RPMI8226 (cell line): ENCODE data around the gene CTNNA3.
"Not testable (repeated sequence)": the region's sequence is repeated elsewhere in the genome, so short reads cannot be mapped to it uniquely, and the experiment has no call there.

ENCODE experiments used
- DNase-seq: peaks from one replicate; pipeline ENCODE4 v3.0.0-alpha.2; 2015

The CTNNA3 gene

DNA sequence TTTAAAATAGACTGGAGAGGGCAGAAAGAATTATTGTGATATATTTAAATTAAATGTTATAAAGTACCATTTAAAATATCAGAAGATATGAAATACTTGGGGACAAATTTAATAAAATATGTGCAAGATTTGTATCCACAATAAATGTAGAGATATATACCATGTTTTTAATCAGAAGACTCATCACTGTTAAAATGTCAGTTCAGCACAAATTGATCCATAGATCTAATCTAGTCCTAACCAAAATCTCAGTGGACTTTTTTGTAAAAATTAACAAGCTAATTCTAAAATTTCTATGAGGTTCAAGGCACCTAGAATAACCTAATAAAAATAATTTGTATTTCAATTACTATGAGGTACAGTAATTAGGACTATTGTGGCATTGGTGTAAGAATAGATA, 96.4 kb downstream of the CTNNA3 start:
- no peak for DNase-seq

DNA sequence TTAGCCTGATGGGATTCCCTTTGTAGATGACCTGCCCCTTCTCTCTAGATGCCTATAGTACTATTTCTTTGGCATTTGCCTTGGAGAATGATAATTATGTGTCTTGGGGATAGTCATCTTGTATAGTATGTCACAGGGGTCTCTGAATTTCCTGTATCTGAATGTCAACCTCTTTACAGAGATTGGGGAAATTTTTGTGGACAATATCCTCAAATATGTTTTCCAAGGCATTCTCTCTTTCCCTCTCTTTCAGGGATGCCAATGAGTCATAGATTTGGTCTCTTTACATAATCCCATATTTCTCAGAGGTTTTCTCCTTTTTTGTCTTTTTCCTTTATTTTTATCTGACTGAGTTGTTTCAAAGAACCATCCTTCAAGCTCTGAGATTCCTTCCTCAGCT, 99.4 kb downstream of the CTNNA3 start:
- no peak for DNase-seq

DNA sequence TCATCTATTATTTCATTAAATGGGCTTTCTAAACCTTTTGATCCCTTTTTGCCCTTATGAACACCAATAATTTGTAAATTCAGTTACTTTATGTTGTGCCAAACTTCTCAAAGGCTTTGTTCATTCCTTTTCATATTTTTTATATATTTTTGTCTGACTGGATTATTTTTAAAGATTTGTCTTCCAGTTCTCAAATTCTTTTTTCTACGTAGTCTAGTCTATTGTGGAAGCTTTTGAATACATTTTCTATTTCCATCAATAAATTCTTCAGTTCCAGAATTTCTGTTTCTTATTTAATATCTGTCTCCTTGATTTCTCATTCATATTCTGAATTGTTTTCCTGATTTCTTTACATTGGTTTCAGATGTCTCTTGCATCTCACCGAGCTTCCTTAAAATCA, 108.2 kb downstream of the CTNNA3 start:
- no peak for DNase-seq

DNA sequence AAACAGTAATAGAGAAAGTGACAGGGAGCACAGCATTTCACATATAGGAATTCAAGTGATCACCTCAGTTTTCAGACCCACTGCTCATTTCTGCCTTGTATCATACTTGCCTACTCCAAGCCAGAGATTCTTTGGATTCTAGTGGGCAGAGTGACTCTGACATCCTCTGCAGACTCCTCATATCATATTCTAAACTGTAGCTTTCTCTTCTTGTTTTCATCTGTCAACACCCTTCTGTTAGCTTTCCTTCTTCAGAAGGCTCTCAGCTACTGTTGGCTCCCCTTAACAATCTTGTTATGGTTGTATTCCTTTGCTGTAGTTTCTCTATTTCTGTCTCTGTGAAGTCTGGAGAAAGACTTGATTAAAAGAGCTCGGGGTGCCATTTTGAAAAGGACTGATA, 120.5 kb downstream of the CTNNA3 start:
- no peak for DNase-seq

DNA sequence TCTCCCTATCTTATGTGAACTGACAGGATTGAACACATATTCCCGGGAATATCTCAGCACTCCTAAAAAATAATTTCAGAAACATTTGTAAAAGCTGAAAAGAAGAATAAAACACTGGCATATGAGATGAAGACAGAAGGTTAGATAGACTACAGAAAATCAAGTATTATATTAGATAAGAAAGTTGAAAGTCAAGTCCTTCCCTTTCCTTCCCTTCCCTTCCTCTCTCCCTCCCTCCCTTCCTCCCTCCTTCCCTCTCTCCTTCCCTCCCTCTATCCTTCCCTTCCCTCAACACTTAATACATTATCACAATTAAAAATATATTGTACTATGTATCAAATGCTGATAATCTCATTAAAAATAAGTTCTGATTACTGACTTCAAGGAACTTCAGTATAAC, 122.5 kb downstream of the CTNNA3 start:
- DNase-seq: no peak

DNA sequence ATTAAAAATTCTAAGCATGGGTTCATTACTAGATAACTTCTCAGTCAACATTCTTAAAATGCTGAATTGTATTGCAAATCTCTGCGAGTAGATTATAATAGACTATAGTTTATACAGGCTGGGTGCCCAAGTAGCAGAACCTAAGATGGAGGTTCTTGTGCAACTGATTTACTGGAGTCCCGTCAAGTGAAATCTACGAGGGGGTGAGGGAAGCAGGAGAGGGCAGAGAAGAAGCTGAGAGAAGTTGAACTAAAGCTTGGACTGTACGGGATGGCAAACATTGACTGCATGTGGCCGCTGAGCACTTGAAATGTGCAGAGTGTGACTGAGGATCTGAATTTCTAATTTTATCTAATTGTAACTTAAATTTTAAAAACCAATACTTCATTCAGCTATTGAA, 124.5 kb downstream of the CTNNA3 start:
- no peak for DNase-seq

DNA sequence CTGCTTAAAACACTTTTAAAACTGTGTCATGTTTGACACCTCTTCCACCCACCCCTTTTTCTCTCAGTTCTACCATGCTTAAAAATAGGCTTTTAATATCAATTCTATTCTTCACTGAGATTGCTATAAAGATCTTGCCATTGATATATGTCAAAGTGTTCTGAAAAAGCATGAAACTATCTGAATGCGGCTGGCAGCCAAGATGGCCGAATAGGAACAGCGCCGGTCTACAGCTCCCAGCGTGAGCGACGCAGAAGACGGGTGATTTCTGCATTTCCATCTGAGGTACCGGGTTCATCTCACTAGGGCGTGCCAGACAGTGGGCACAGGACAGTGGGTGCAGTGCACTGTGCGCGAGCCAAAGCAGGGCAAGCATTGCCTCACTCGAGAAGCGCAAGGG, 137.7 kb downstream of the CTNNA3 start:
- DNase-seq: not testable (repeated sequence)

DNA sequence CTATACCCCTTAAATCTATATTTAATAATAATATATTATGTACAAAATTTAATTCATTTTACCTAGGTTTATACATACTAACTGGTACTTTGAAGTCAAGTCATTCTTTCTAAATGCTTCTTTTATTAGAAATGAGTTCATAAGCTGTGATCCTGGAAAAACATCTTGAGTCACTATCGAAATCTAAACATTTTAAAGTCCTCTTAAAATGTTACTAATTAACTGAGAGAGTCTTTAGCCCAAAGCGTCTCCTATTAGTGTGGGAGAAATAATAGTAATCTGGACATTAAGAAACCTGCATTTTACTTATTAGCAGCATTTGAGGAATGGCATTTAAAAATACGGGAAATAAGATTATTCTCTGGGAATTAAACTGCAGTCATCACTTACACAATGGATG, 142.7 kb downstream of the CTNNA3 start:
- no peak for DNase-seq

DNA sequence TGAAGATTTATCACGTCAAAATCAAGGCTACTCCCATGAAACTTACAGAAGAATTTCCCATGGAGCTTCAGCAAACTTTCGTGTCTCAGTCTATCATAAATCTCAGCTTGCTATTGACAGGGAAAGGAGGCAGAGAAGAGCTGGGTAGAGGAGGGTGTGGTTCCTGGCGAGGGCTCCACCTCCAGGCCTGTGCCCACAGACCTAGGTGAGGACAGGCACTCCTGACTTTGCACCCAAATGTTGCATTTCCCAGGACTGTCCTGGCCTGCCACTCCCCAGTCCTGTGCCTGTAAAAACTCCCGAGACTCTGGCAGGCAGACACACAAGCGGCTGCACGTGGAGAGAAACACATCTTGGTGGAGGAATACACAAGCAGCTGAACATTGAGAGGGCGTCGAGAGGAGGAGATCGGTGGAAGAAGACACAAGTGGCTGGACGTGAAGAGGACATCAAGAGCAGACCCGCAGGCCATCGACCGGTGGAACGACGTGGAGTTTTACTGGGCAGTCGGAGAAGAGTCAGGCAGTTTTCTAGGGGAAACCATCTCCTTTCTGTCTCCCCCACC, 145.1 kb downstream of the CTNNA3 start:
- no peak for DNase-seq

DNA sequence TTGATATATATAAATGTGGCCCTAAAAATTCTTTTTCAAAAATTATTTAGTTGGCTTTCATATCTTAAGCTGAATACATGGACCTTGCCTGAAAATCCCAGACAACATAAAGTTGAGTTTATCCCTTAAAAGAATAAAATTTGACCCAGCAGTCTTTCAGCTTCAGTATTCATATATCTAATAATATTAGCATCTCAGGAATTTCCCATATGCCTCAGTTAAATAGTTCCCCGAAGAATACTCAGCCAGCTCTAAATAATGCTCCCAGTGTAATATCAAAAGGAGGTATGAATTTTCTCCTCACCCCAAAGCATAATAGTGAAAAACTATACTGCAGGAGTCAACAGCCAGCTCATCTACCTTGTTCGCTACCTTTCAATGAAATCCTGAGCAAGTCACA, 145.9 kb downstream of the CTNNA3 start:
- no peak for DNase-seq

DNA sequence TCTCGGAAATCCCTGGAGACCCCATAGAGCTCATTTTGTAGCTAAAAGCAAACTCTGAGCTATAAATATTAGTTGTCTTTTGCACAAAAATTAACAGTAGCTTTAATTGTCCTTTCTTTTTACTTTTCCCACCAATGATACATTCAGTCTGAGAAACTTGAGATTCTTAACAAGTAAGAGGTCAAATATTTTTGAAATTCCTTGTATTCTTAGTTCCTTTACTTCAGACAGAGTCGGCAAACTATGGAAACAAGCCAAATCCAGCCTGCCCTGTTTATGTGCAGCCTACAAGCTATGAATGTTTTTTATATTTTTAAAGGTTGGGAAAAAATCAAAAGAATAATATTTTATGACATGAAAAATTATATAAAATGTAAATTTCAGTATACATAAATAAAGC, 146.6 kb downstream of the CTNNA3 start:
- no peak for DNase-seq

DNA sequence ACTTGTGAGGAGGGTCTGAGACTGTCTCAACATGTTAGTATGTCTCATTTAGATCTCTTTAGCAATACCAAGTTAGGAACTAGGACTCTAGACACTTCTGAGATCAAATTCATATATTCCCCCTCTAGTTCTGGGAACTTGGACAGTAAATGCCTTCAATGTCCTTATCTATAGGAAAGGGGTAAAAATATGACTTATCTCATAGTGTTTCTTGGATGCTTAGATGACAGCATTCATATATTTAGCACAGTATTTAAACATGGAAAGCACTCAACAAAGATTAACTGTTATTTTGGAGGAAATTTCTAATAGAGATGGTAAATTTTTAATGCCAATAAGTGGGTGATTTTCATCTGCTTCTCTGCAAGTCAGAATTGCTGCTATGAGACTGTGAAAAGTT, 154.6 kb downstream of the CTNNA3 start:
- DNase-seq: no peak

DNA sequence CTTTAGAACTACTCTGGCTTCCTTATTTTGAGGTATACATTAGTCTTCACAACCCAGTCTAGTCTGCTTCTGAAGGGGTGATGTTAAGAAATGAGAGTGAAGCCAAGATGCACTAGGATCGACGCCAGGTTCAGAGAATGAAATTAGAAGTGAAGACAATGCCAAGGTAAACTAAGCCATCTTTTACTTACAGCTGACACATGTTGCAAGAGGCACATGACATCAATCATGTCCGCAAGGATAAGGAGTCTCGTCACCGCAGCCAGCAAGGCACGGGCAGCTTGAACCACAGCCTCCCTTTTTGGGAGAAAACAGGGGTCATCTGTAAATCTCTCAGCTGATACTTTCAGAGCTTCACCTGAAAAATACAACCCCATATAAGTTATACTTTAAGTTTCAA, 156.7 kb downstream of the CTNNA3 start:
- no peak for DNase-seq

DNA sequence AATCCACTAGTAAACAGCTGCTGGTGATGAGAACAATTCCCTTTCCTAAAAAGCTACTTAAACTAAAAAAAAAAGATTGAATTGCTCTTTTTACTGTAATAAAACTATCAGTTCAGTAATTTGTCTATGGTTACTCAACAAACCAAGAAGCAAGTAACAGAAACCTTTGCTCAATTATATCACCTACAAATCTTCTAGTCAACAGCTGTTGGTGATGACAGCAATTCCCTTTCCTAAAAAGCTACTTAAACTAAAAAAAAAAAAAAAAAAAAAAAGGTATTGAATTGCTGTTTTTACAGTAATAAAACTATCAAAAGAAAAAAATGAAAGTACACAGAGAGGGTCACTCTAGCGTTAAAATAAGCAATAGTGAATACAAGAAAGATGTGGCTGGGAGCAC, 158.1 kb downstream of the CTNNA3 start:
- no peak for DNase-seq

DNA sequence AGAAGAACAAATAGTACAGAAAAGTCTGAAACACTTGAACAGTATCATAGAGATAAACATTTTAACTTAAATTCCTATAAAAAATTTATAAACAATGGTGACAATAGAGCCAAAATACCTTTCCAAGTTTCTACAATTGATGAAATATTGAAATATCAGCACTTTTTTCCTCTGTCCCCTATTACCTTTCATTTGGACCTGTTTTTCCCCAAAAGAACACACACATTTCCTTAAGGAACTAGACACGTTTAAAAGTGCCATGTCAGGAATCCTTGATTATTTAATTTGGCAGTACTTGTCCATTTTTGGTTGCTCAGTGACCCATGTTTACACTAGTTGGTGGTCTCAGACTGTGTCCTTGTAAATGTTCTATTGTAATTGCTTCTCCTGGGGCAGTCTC, 162.6 kb downstream of the CTNNA3 start:
- no peak for DNase-seq

DNA sequence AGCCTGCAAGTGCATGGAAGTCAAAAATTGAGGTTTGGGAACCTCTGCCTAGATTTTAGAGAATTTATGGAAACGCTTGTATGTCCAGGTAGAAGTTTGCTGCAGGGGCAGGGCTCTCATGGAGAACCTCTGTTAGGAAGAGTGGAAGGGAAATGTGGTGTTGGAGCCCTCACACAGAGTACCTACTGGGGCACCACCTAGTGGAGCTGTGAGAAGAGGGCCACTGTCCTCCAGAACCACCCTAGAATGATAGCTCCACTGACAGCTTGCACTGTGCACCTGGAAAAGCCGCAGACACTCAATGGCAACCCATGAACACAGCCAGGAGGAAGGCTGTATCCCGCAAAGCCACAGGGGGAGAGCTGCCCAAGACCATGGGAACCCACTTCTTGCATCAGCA, 165.0 kb downstream of the CTNNA3 start:
- DNase-seq: not testable (repeated sequence)

DNA sequence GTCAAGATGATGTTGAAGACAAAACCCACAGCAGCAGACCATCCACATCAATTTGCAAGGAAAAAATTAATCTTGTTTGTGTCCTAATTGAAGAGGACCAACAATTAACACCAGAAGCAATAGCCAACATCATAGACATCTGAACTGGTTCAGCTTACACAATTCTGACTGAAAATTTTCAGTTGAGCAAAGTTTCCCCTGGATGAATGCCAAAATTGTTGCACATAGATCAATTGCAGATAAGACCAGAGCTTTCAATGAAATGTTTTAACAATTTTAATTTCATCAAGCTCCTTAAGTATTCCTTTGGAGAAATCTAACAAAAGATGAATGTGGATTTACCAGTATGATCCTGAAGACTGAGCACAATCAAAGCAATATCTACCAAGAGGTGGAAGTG, 168.6 kb downstream of the CTNNA3 start:
- no peak for DNase-seq

DNA sequence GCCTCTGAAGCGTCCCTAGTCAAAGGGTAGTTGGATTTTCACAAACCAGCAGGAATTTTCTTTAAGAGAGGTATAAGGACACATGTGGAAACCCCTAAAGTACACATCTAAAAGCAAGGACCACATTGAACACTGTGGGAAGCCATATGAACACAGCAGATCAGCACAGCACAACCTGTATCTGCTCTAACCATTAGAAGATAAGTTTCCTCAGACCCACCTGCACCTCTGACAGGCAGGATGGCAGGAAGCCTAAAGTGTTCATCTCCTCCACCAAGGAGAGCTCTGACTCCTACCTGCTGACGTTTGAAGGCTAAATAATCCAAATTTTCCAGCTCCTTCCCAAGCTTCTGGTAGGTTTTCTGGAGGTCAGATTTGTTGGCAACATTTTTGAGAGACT, 174.4 kb downstream of the CTNNA3 start:
- no peak for DNase-seq

DNA sequence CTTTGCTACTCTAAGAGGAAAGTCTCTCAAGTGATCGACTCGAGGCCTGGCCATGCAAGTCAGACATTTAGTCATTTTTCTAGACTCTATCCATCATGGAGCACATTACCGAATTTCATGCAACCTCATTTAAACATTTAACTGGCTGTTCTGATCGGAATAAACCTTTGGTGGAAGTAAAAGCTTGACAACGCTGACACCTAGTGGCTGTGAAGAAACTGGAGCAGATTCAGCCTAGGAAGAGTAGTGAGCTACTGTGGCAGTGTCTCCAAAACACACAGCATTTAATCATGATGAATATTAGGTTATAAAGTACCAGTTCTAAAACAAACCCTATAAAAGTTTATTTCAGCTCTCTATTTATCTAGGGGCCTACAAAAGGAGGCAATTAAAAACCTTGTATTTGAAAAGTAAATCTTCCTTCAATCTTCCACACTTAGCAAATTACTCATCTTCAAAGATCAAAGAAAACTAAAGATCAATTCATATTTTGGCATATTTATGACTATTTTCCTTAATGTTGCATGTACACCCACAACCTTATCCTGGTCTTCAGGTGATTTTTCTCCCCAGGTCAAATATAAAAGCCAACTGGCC, 175.0 kb downstream of the CTNNA3 start:
- peak; percentile 60 for DNase-seq

DNA sequence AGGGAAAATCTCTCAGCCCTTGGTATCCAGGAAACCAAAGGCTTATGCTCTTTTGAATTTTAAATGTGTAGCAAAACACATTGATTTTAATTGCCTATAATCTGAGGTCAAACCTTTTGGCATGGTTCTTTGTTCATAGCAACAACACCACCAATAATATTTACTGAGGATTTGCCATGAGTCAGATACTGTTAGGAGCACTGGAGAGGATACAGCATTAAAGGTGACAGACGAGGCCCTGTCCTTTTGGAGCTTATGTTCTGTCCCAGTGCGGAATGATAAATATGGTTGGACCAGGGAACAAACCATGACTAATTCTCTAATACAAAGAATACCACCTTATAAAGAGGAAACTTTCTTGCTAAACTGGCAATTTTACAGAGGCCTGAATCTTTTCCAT, 176.6 kb downstream of the CTNNA3 start:
- no peak for DNase-seq

DNA sequence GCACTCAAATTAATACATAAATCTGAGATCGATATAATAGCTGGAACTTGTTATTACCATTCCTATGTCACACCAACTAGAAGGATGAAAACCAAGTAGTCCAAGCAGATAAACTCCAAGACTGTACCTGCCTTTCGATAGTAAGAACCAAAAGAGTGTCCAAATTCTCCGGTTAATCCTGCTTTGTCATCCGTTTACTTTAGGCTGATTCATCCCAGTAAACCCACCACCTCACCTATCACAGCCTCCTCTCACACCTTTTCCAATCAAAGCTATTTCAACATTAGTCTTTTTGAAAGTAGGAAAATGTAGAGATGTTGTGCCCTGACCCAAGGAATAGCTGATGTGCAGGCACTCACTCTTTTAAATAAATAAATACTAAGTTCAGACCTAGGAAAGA, 177.2 kb downstream of the CTNNA3 start:
- DNase-seq: no peak

DNA sequence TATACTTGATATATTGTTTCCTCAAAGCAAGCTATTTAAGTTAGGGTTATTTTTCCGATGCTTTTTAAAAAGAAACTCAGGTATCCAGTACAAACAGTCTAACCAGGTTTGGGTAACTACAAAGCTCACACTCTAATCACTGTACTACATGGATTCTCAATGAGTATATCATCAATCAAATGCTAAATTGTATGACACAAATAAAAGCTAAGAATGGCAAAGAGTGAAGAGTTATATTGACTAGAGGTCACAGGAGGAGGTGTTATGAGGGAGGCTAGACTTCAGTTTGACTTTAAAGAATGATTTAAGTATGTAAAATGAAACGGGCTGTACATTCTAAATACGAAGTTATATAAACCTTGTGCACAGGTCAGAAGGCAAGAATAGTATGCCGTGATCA, 178.0 kb downstream of the CTNNA3 start:
- DNase-seq: no peak

DNA sequence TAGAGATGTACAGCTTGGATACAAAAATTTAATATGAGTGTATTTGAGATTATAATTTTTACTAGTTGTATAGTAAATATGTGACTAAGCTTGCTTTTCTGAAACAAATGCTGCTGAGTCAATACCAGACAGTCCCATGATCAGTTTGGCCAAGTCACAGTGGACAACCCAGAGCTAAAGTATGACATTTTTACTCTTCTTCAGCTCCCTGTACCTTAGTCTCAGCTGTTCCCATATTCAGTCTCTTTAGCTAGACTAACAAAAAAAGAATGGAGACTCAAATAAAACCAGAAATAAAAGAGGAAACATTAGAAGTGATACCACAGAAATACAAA, 189.3 kb downstream of the CTNNA3 start:
- DNase-seq: no peak

DNA sequence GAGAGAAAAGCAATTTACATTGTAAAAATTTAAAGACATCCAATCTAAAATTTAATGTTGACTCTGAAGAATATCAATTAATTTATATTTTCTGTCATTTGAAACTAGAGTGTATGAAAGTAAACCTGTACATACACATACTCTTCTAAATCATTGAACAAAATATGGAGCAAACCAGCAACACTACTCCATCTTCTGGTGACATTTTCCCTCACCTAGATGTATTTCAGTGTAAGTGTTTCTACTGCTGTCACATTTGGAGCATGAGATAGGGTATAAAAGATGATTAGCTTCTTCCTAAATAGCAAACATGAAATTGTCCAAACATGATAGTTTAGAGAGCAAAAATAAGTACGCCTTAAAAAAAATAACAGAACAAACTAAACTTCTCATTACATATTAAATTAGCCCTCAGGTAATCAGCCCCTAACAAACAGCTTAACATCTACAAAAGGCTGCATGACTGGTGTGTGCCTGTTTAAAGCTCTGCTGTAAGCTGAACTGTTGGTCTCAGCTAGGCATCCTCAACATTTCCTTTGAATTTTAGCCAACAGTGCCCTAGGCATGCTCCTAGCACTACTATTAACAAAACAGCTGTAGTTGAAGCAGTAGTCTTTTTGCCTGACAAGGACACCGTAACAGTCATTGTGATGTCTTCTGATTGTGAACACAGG, 189.8 kb downstream of the CTNNA3 start:
- DNase-seq: no peak
